Panc1 (cell line): Measurements from ENCODE around the gene HNRNPA3. TPM values are rescaled to one million over a fixed set of nuclear protein-coding genes. Genes with fewer than 3 reads are reported as not detected.
A peak's percentile ranks its signal among the peaks of the same experiment; 100 is the strongest.

Source experiments
- ATAC-seq: fragments of 200-7000 bp; cut with Tn5 transposase; 2 replicates; pipeline ENCODE4 v1.9.1; 2020; ENCODE audit warnings: mild to moderate bottlenecking, moderate library complexity
- BruUV-seq: library from RNA; stranded (reverse); fragments of 400-500 nt; replicated peaks from 2 replicates; lab custom pipeline; 2021; lab: Mats Ljungman, UMichigan
- CTCF ChIA-PET: fragments of 300-600 bp; sonication (Branson Sonifier 250); formaldehyde crosslinking; loops from one replicate; lab custom pipeline; 2022; ENCODE audit warnings: antibody characterized with exemption; lab: Charles Lee
- POLR2A ChIA-PET: fragments of 300-600 bp; sonication (Branson Sonifier 250); formaldehyde crosslinking; loops from one replicate; lab custom pipeline; 2022; ENCODE audit warnings: antibody characterized with exemption; lab: Charles Lee
- DNase-seq: peaks from one replicate; pipeline ENCODE4 v3.0.0-alpha.2; 2010; ENCODE audit warnings: low read depth, low spot score
- H3K27ac ChIP-seq: 2 replicates; pipeline ENCODE4 v1.5.1; 2011; ENCODE audit warnings: mild to moderate bottlenecking, low read length, inconsistent platforms
- H3K27me3 ChIP-seq: fragments of 200-500 bp; sonication (Bioruptor generic); 2 replicates; pipeline ENCODE4 v1.6.0; 2014; ENCODE audit warnings: low read length, inconsistent platforms; ENCODE audit not compliant: control insufficient read depth, insufficient read depth
- H3K36me3 ChIP-seq: fragments of 200-500 bp; sonication (Bioruptor generic); 2 replicates; pipeline ENCODE4 v1.5.1; 2014; ENCODE audit warnings: inconsistent platforms, mild to moderate bottlenecking, low read length, moderate library complexity; ENCODE audit not compliant: control insufficient read depth, insufficient read depth
- H3K4me1 ChIP-seq: 2 replicates; pipeline ENCODE4 v1.5.1; 2011; ENCODE audit warnings: inconsistent platforms, mild to moderate bottlenecking, low read length, moderate library complexity; ENCODE audit not compliant: control insufficient read depth, insufficient read depth
- H3K4me3 ChIP-seq, 2 experiments: 2 replicates each; pipeline ENCODE4 v1.5.1; 2011 to 2012; ENCODE audit warnings: low read depth in 2 of 2, low read length in 2 of 2, mild to moderate bottlenecking in 2 of 2, inconsistent platforms in 1 of 2, moderate library complexity in 1 of 2
- H3K9me3 ChIP-seq: fragments of 200-500 bp; sonication (Bioruptor generic); 2 replicates; pipeline ENCODE4 v1.5.1; 2014; ENCODE audit warnings: low read depth, mild to moderate bottlenecking, inconsistent platforms, low read length, moderate library complexity; ENCODE audit not compliant: control insufficient read depth, insufficient read depth
- POLR2AphosphoS5 ChIP-seq: IDR thresholded peaks from 2 replicates; pipeline ENCODE4 v1.6.1; 2012; ENCODE audit warnings: mild to moderate bottlenecking, low read depth, low read length, moderate library complexity
- SIN3A ChIP-seq: IDR thresholded peaks from 2 replicates; pipeline ENCODE4 v1.6.1; 2012; ENCODE audit warnings: low read depth, mild to moderate bottlenecking, low read length, moderate library complexity, borderline replicate concordance; ENCODE audit not compliant: insufficient read depth
- TCF7L2 ChIP-seq: IDR thresholded peaks from 2 replicates; pipeline ENCODE4 v1.6.1; 2011; ENCODE audit warnings: mild to moderate bottlenecking, low read depth, low read length, inconsistent platforms
- in situ Hi-C: cut with HindIII; loops from 2 replicates; pipeline ENCODE4 v1.10.0; 2016; ENCODE audit warnings: low sequenced_read_pairs, low pct_unique_long_range_greater_than_20kb
- intact Hi-C: fragments of 100-400 bp; cut with micrococcal nuclease; formaldehyde crosslinking; loops from one replicate; pipeline ENCODE4 v1.10.0; 2022; ENCODE audit not compliant: unreplicated experiment
- total RNA-seq: library from RNA; stranded (reverse); gene quantifications from one replicate; pipeline ENCODE4 v1.2.1, GENCODE V29; 2021; ENCODE audit not compliant: unreplicated experiment
- TF ChIP-seq, protein P1 (sequence below), 2 experiments: IDR thresholded peaks; 2 replicates each; pipeline ENCODE4 v1.6.1; 2011 to 2012; ENCODE audit warnings: low read depth in 2 of 2, control low read depth in 1 of 2, low read length in 1 of 2, mild to moderate bottlenecking in 1 of 2, moderate library complexity in 1 of 2; ENCODE audit not compliant: insufficient read depth in 1 of 2
- TF ChIP-seq, protein P2 (sequence below): fragments of 450-650 bp; IDR thresholded peaks from 2 replicates; pipeline ENCODE4 v1.5.1; 2017; ENCODE audit warnings: mild to moderate bottlenecking

Gene HNRNPA3
- total RNA-seq, 1 experiment from 2014 or later: 228 TPM

DNA sequence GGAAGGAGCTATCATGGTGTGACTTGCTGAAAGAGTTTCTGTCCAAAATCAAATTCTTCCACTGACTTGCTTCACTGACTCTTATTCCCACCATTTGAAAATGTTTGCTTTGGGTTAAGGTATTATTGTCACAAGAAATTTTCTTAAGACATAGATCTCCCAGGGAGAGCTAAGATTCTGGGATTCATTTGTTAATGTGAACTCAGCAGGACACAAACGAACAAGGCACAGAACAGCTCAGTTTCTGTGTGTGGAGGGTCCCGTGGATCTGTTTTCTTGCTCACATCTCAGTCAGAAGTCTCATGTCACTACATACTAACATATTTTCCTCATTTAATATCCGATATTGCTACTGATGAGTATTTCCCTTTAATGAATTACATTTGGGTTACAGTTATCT, 8.2 kb upstream of the HNRNPA3 start:
- CTCF ChIA-PET: interaction anchor here (0.5 kb wide), 1 partner anchor 47 kb away, joined by 3 read pairs; no protein-coding TSS in a partner anchor

DNA sequence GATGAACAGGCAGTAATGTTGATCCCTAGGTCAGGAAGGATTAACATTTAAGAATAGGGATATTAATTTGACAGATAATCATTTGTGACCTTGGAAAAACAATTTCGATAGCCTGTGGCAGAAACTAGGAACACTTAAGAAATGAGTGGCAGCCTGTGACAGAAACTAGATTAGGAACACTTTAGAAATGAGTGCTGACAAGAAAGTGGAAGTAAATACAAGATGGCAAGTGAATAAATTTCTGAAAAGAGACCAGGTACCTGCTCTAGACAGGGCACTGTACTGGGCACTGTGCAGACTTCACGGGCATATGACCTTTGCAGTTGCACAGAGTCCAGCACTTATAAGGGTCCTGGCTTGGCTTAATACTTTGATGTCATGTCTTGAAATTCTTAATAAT, 5.5 kb upstream of the HNRNPA3 start:
- ChIA-PET CTCF (no interaction called here), POLR2A (no interaction called here)
- H3K27ac ChIP-seq: no peak overlapping the region
- ATAC-seq (no peak), DNase-seq (no peak)
- H3K36me3 ChIP-seq: peaks cover 4% of the 10 kb centered on the region; the same call in 1 of the 2 replicates
- in situ Hi-C loops (no loop called here), intact Hi-C loops (no loop called here)
- no peaks in the 10 kb centered on the region for H3K27me3 ChIP-seq
- no TSS peak for BruUV-seq
- H3K9me3 ChIP-seq: no peaks in the 10 kb centered on the region
- no peak overlapping the region for H3K4me3 ChIP-seq
- TF ChIP-seq SIN3A (no peak), POLR2AphosphoS5 (no peak), TCF7L2 (no peak)
- TF ChIP-seq, protein P1, sequence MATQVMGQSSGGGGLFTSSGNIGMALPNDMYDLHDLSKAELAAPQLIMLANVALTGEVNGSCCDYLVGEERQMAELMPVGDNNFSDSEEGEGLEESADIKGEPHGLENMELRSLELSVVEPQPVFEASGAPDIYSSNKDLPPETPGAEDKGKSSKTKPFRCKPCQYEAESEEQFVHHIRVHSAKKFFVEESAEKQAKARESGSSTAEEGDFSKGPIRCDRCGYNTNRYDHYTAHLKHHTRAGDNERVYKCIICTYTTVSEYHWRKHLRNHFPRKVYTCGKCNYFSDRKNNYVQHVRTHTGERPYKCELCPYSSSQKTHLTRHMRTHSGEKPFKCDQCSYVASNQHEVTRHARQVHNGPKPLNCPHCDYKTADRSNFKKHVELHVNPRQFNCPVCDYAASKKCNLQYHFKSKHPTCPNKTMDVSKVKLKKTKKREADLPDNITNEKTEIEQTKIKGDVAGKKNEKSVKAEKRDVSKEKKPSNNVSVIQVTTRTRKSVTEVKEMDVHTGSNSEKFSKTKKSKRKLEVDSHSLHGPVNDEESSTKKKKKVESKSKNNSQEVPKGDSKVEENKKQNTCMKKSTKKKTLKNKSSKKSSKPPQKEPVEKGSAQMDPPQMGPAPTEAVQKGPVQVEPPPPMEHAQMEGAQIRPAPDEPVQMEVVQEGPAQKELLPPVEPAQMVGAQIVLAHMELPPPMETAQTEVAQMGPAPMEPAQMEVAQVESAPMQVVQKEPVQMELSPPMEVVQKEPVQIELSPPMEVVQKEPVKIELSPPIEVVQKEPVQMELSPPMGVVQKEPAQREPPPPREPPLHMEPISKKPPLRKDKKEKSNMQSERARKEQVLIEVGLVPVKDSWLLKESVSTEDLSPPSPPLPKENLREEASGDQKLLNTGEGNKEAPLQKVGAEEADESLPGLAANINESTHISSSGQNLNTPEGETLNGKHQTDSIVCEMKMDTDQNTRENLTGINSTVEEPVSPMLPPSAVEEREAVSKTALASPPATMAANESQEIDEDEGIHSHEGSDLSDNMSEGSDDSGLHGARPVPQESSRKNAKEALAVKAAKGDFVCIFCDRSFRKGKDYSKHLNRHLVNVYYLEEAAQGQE (IDR thresholded peaks at IDR 0.05; ENCODE audit: insufficient read depth in 1 of 2, low read depth in 2 of 2, low read length in 1 of 2): no peak
- TF ChIP-seq, protein P2, sequence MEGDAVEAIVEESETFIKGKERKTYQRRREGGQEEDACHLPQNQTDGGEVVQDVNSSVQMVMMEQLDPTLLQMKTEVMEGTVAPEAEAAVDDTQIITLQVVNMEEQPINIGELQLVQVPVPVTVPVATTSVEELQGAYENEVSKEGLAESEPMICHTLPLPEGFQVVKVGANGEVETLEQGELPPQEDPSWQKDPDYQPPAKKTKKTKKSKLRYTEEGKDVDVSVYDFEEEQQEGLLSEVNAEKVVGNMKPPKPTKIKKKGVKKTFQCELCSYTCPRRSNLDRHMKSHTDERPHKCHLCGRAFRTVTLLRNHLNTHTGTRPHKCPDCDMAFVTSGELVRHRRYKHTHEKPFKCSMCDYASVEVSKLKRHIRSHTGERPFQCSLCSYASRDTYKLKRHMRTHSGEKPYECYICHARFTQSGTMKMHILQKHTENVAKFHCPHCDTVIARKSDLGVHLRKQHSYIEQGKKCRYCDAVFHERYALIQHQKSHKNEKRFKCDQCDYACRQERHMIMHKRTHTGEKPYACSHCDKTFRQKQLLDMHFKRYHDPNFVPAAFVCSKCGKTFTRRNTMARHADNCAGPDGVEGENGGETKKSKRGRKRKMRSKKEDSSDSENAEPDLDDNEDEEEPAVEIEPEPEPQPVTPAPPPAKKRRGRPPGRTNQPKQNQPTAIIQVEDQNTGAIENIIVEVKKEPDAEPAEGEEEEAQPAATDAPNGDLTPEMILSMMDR: no peak
- peaks cover 20% of the 10 kb centered on the region; the same call in 1 of the 2 replicates for H3K4me1 ChIP-seq

More for the DNA sequence above, 8.2 kb upstream of the HNRNPA3 start:
- in situ Hi-C loops (no loop called here), intact Hi-C loops (no loop called here)
- Histone ChIP-seq H3K4me3 (no peak overlapping the region), H3K36me3 (no peaks in the 10 kb centered on the region), H3K4me1 (peaks cover 11% of the 10 kb centered on the region; the same call in 1 of the 2 replicates), H3K27ac (peak overlapping the region; percentile 46; the same call in 1 of the 2 replicates), H3K27me3 (no peaks in the 10 kb centered on the region), H3K9me3 (no peaks in the 10 kb centered on the region)
- DNase-seq (no peak), ATAC-seq (no peak)
- POLR2A ChIA-PET: interaction anchor here (0.6 kb wide), 1 partner anchor 40 kb away, joined by 3 read pairs; no protein-coding TSS in a partner anchor
- TF ChIP-seq TCF7L2 (no peak), POLR2AphosphoS5 (no peak), SIN3A (no peak)
- TF ChIP-seq, protein P1 (IDR thresholded peaks at IDR 0.05; ENCODE audit: insufficient read depth in 1 of 2, low read depth in 2 of 2, low read length in 1 of 2): no peak
- TF ChIP-seq, protein P2: no peak
- no TSS peak for BruUV-seq
